H1 (cell line): ENCODE results near the gene SMIM20.

Source experiments
- ATF3 ChIP-seq: IDR thresholded peaks from 2 replicates; pipeline ENCODE4 v1.6.1; 2011; ENCODE audit warnings: low read depth, mild to moderate bottlenecking, low read length; ENCODE audit not compliant: insufficient read depth
- CBX5 ChIP-seq: fragments of 300-800, 300-1000 bp; sonication (generic); IDR thresholded peaks from 2 replicates; pipeline ENCODE4 v1.7.1; 2016; ENCODE audit warnings: antibody characterized with exemption, low read length, low read depth
- CEBPB ChIP-seq: IDR thresholded peaks from 2 replicates; pipeline ENCODE4 v1.6.1; 2012; ENCODE audit warnings: low read depth, low read length
- EP300 ChIP-seq, 2 experiments: IDR thresholded peaks; 1 replicate in 1 of 2; 2 replicates in 1 of 2; pipeline ENCODE4 v1.6.1; 2011 to 2012; ENCODE audit warnings: low read depth in 2 of 2, low read length in 2 of 2, mild to moderate bottlenecking in 2 of 2, borderline replicate concordance in 1 of 2, inconsistent platforms in 1 of 2, moderate library complexity in 1 of 2
- GABPA ChIP-seq: IDR thresholded peaks from 2 replicates; pipeline ENCODE4 v1.6.1; 2011; ENCODE audit warnings: mild to moderate bottlenecking, low read length, moderate library complexity, borderline replicate concordance; ENCODE audit not compliant: insufficient read depth
- GTF2F1 ChIP-seq: IDR thresholded peaks from 2 replicates; pipeline ENCODE4 v1.6.1; 2012; ENCODE audit warnings: low read depth, low read length, improper control_type of control experiment, borderline replicate concordance
- POLR2A ChIP-seq, 2 experiments: IDR thresholded peaks; 1 replicate in 1 of 2; 2 replicates in 1 of 2; pipeline ENCODE4 v1.6.1; 2011; ENCODE audit warnings: low read depth in 2 of 2, low read length in 2 of 2, mild to moderate bottlenecking in 2 of 2; ENCODE audit errors: control extremely low read depth in 1 of 2
- POLR2AphosphoS5 ChIP-seq: IDR thresholded peaks from 2 replicates; pipeline ENCODE4 v1.6.1; 2011; ENCODE audit warnings: low read depth, low read length
- RAD21 ChIP-seq, 2 experiments: IDR thresholded peaks in 1 of 2; conservative IDR thresholded peaks in 1 of 2; 2 replicates each; pipeline ENCODE4 v1.6.1; 2011; ENCODE audit warnings: low read depth in 2 of 2, low read length in 2 of 2, improper control_type of control experiment in 1 of 2, inconsistent platforms in 1 of 2, mild to moderate bottlenecking in 1 of 2, moderate library complexity in 1 of 2
- SP1 ChIP-seq: IDR thresholded peaks from 2 replicates; pipeline ENCODE4 v1.6.1; 2011; ENCODE audit warnings: low read depth, low read length
- SP2 ChIP-seq: IDR thresholded peaks from 2 replicates; pipeline ENCODE4 v1.6.1; 2012; ENCODE audit warnings: mild to moderate bottlenecking, low read length, inconsistent platforms
- TAF1 ChIP-seq: IDR thresholded peaks from 2 replicates; pipeline ENCODE4 v1.6.1; 2011; ENCODE audit warnings: mild to moderate bottlenecking, low read depth, low read length
- TF ChIP-seq, protein P1 (sequence below), 3 experiments: IDR thresholded peaks; 1 replicate in 2 of 3; 2 replicates in 1 of 3; pipeline versions ENCODE4 v1.5.1 to v1.6.1; 2011; ENCODE audit warnings: low read length in 3 of 3, mild to moderate bottlenecking in 3 of 3, inconsistent platforms in 2 of 3, low read depth in 1 of 3, moderate library complexity in 1 of 3; ENCODE audit not compliant: insufficient read depth in 1 of 3; ENCODE audit errors: control extremely low read depth in 1 of 3
- TF ChIP-seq, protein P2 (sequence below): IDR thresholded peaks from 2 replicates; pipeline ENCODE4 v1.6.1; 2012; ENCODE audit warnings: inconsistent platforms

- TF ChIP-seq, protein P1, sequence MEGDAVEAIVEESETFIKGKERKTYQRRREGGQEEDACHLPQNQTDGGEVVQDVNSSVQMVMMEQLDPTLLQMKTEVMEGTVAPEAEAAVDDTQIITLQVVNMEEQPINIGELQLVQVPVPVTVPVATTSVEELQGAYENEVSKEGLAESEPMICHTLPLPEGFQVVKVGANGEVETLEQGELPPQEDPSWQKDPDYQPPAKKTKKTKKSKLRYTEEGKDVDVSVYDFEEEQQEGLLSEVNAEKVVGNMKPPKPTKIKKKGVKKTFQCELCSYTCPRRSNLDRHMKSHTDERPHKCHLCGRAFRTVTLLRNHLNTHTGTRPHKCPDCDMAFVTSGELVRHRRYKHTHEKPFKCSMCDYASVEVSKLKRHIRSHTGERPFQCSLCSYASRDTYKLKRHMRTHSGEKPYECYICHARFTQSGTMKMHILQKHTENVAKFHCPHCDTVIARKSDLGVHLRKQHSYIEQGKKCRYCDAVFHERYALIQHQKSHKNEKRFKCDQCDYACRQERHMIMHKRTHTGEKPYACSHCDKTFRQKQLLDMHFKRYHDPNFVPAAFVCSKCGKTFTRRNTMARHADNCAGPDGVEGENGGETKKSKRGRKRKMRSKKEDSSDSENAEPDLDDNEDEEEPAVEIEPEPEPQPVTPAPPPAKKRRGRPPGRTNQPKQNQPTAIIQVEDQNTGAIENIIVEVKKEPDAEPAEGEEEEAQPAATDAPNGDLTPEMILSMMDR (IDR thresholded peaks at IDR 0.05; ENCODE audit: control extremely low read depth in 1 of 3, insufficient read depth in 1 of 3, low read depth in 1 of 3, low read length in 3 of 3): no peak
- TF ChIP-seq, protein P2, sequence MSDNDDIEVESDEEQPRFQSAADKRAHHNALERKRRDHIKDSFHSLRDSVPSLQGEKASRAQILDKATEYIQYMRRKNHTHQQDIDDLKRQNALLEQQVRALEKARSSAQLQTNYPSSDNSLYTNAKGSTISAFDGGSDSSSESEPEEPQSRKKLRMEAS: no peak
- TF ChIP-seq POLR2AphosphoS5 (no peak), RAD21 (IDR thresholded peaks at IDR 0.05 in 1 of 2, conservative IDR thresholded peaks at IDR 0.05 in 1 of 2; ENCODE audit: low read depth in 2 of 2, low read length in 2 of 2) (no peak), POLR2A (IDR thresholded peaks at IDR 0.05; ENCODE audit: control extremely low read depth in 1 of 2, low read depth in 2 of 2, low read length in 2 of 2) (no peak), GTF2F1 (no peak), SP1 (no peak), SP2 (no peak), GABPA (no peak), TAF1 (no peak), CBX5 (no peak), ATF3 (no peak), CEBPB (no peak), EP300 (IDR thresholded peaks at IDR 0.05; ENCODE audit: borderline replicate concordance in 1 of 2, low read depth in 2 of 2, low read length in 2 of 2) (no peak)
Observed at GRCh38 chr4:25919676-25920075, 5.7 kb downstream of the SMIM20 start.
